Activated CD4-positive, alpha-beta T cell treated with anti-CD3 and anti-CD28 coated beads, Interleukin-2, amount 50 U/mL, for 1 hour (primary cell): Measurements from ENCODE around the gene SHANK2.

Source experiments
- DNase-seq: peaks from one replicate; pipeline ENCODE4 v3.0.0-alpha.2; 2020

The SHANK2 gene

GRCh38 chr11:71252269-71252769 is at the start of gene SHANK2:
TSS of gene SHANK2 (minus strand) at chr11:71252577. CDS start at chr11:71147326, 105,251 bp downstream.
- DNase-seq = no peak

GRCh38 chr11:71301858-71302533 is 49.6 kb upstream of the SHANK2 start:
- no peak for DNase-seq

GRCh38 chr11:71301046-71301857 is 48.9 kb upstream of the SHANK2 start:
- DNase-seq = no peak

- no peak for DNase-seq
These were observed 47.8 kb upstream of the SHANK2 start for GRCh38 chr11:71300187-71300586.

- DNase-seq = no peak
These were observed 46.4 kb upstream of the SHANK2 start for GRCh38 chr11:71298761-71299181.

GRCh38 chr11:71298016-71298550 is 45.7 kb upstream of the SHANK2 start:
- no peak for DNase-seq

GRCh38 chr11:71294846-71295600 is 42.6 kb upstream of the SHANK2 start:
- DNase-seq = no peak

- no peak for DNase-seq
These were observed 41.8 kb upstream of the SHANK2 start for GRCh38 chr11:71293961-71294782.

- DNase-seq = no peak
These were observed 34.6 kb upstream of the SHANK2 start for GRCh38 chr11:71286701-71287643.

- DNase-seq = no peak
These were observed 32.7 kb upstream of the SHANK2 start for GRCh38 chr11:71285111-71285510.

- no peak for DNase-seq
These were observed 32.2 kb upstream of the SHANK2 start for GRCh38 chr11:71284525-71285092.

- DNase-seq = no peak
These were observed 31.6 kb upstream of the SHANK2 start for GRCh38 chr11:71283971-71284441.

- no peak for DNase-seq
These were observed 30.4 kb upstream of the SHANK2 start for GRCh38 chr11:71282581-71283351.

- DNase-seq = no peak
These were observed 29.5 kb upstream of the SHANK2 start for GRCh38 chr11:71281831-71282230.

GRCh38 chr11:71281204-71281603 is 28.8 kb upstream of the SHANK2 start:
- no peak for DNase-seq

- DNase-seq = no peak
These were observed 27.7 kb upstream of the SHANK2 start for GRCh38 chr11:71279916-71280645.

GRCh38 chr11:71272161-71272560 is 19.8 kb upstream of the SHANK2 start:
- no peak for DNase-seq

- no peak for DNase-seq
These were observed 17.5 kb upstream of the SHANK2 start for GRCh38 chr11:71269603-71270511.
